ENCODE data around the gene CA11.
"Not testable (repeated sequence)": the region's sequence is repeated elsewhere in the genome, so short reads cannot be mapped to it uniquely, and the experiment has no call there.

DNA sequence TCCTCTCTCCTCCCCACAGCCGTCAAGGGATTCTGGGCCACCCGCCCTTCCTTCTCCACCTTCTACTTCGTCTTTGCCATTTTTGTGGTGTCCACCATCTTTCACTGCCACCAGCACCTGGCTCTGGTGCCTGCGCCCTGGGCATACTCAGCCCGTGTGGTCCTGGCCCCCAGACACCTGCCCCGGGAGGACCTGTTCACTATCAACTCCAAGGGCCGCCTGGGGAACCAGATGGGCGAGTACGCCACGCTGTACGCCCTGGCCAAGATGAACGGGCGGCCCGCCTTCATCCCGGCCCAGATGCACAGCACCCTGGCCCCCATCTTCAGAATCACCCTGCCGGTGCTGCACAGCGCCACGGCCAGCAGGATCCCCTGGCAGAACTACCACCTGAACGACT lies 34.0 kb upstream of the CA11 start:
- TF ChIP-seq, protein P1, sequence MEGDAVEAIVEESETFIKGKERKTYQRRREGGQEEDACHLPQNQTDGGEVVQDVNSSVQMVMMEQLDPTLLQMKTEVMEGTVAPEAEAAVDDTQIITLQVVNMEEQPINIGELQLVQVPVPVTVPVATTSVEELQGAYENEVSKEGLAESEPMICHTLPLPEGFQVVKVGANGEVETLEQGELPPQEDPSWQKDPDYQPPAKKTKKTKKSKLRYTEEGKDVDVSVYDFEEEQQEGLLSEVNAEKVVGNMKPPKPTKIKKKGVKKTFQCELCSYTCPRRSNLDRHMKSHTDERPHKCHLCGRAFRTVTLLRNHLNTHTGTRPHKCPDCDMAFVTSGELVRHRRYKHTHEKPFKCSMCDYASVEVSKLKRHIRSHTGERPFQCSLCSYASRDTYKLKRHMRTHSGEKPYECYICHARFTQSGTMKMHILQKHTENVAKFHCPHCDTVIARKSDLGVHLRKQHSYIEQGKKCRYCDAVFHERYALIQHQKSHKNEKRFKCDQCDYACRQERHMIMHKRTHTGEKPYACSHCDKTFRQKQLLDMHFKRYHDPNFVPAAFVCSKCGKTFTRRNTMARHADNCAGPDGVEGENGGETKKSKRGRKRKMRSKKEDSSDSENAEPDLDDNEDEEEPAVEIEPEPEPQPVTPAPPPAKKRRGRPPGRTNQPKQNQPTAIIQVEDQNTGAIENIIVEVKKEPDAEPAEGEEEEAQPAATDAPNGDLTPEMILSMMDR (IDR thresholded peaks at IDR 0.05; ENCODE audit: insufficient read depth, low read depth, low read length): not testable (repeated sequence)
- not testable (repeated sequence) for TF ChIP-seq EZH2 (IDR thresholded peaks at IDR 0.05; ENCODE audit: insufficient read depth, low read length)
